HepG2 (cell line): ENCODE data around the gene EXOC7. TPM values are rescaled to one million over a fixed set of nuclear protein-coding genes. Genes with fewer than 3 reads are reported as not detected.
A peak's percentile ranks its signal among the peaks of the same experiment; 100 is the strongest.
"Not testable (repeated sequence)": the region's sequence is repeated elsewhere in the genome, so short reads cannot be mapped to it uniquely, and the experiment has no call there.

Experiments used
- ATAC-seq: fragments of 200-7000 bp; cut with Tn5 transposase; 3 replicates; pipeline ENCODE4 v1.9.1; 2020; ENCODE audit warnings: mild to moderate bottlenecking, moderate library complexity
- BruUV-seq: library from RNA; stranded (reverse); fragments of 400-500 nt; replicated peaks from 2 replicates; lab custom pipeline; 2021; lab: Mats Ljungman, UMichigan
- CTCF ChIA-PET: fragments of 300-600 bp; formaldehyde crosslinking; extraction: SDS; loops from one replicate; lab custom pipeline; 2021; ENCODE audit warnings: low total read pairs, inconsistent platforms, low intra/inter-chr PET ratio; lab: Yijun Ruan, JAX
- POLR2A ChIA-PET: fragments of 350-600 bp; sonication (Branson Sonifier 250); formaldehyde crosslinking; loops from one replicate; lab custom pipeline; 2020; ENCODE audit warnings: antibody characterized with exemption, inconsistent platforms; lab: Yijun Ruan, JAX
- DNase-seq: peaks from one replicate; pipeline ENCODE4 v3.0.0-alpha.2; 2015; ENCODE audit warnings: low spot score
- FAIRE-seq: peaks from 3 replicates; lab custom pipeline; 2011; peaks lifted over from hg19 to GRCh38; lab: Jason Lieb, UNC
- H2AFZ ChIP-seq: one replicate; pipeline ENCODE4 v1.6.1; 2011; ENCODE audit warnings: low read length, inconsistent platforms
- H3K27ac ChIP-seq: fragments of 300-600 bp; 3 replicates; pipeline ENCODE4 v1.8.0; 2011; ENCODE audit warnings: mixed run types, mild to moderate bottlenecking, mixed read lengths, low read length, inconsistent platforms; ENCODE audit not compliant: insufficient read depth; ENCODE audit errors: extremely low read length
- H3K27me3 ChIP-seq, 2 experiments: fragments of 200-600 bp in 1 of 2; 2 replicates in 1 of 2; 3 replicates in 1 of 2; pipeline versions ENCODE4 v1.6.0 to v1.8.0; 2011; ENCODE audit warnings: low read length in 2 of 2, mild to moderate bottlenecking in 2 of 2, moderate library complexity in 2 of 2, inconsistent platforms in 1 of 2; ENCODE audit not compliant: insufficient read depth in 2 of 2, control insufficient read depth in 1 of 2
- H3K36me3 ChIP-seq, 2 experiments: fragments of 200-600 bp in 1 of 2; replicated peaks in 1 of 2; 2 replicates in 1 of 2; 3 replicates in 1 of 2; pipeline versions ENCODE4 v1.5.1 to v1.8.0; 2011; ENCODE audit warnings: low read length in 2 of 2, inconsistent platforms in 1 of 2; ENCODE audit not compliant: insufficient read depth in 2 of 2, control insufficient read depth in 1 of 2
- H3K4me1 ChIP-seq: 2 replicates; pipeline ENCODE4 v1.5.1; 2012; ENCODE audit warnings: low read length, inconsistent platforms; ENCODE audit not compliant: insufficient read depth
- H3K4me2 ChIP-seq: 2 replicates; pipeline ENCODE4 v1.6.0; 2011; ENCODE audit warnings: low read depth, low read length, inconsistent platforms
- H3K4me3 ChIP-seq, 3 experiments: fragments of 200-600 bp in 1 of 3; sonication (generic), shearing (Covaris generic) in 1 of 3; replicated peaks in 1 of 3; 2 replicates each; pipeline ENCODE4 v1.5.1; 2011 to 2016; ENCODE audit warnings: low read length in 3 of 3, inconsistent platforms in 2 of 3, low read depth in 2 of 3, mild to moderate bottlenecking in 2 of 3, control low read depth in 1 of 3, mixed read lengths in 1 of 3; ENCODE audit not compliant: insufficient read depth in 1 of 3
- H3K79me2 ChIP-seq: one replicate; pipeline ENCODE4 v1.6.1; 2011; ENCODE audit warnings: low read length, inconsistent platforms; ENCODE audit not compliant: insufficient read depth
- H3K9ac ChIP-seq: 2 replicates; pipeline ENCODE4 v1.6.0; 2011; ENCODE audit warnings: mild to moderate bottlenecking, low read depth, low read length, inconsistent platforms; ENCODE audit not compliant: insufficient read depth
- H3K9me3 ChIP-seq: 2 replicates; pipeline ENCODE4 v1.5.1; 2012; ENCODE audit warnings: mild to moderate bottlenecking, low read length
- H4K20me1 ChIP-seq: 2 replicates; pipeline ENCODE4 v1.6.0; 2011; ENCODE audit warnings: inconsistent platforms, mild to moderate bottlenecking, low read length, moderate library complexity; ENCODE audit not compliant: insufficient read depth
- LCORL ChIP-seq, 2 experiments: fragments of 450-650 bp in 1 of 2; sonication (generic) in 1 of 2; formaldehyde crosslinking in 1 of 2; IDR thresholded peaks; 2 replicates each; pipeline versions ENCODE4 v1.5.0 to v1.6.1; 2017 to 2020; ENCODE audit warnings: antibody characterized with exemption in 1 of 2, missing genetic modification reagents in 1 of 2
- ZNF121 ChIP-seq: sonication (generic); formaldehyde crosslinking; IDR thresholded peaks from 2 replicates; pipeline ENCODE4 v1.5.0; 2020; ENCODE audit warnings: mild to moderate bottlenecking, missing genetic modification reagents
- ZNF770 ChIP-seq: sonication (generic); formaldehyde crosslinking; IDR thresholded peaks from 2 replicates; pipeline ENCODE4 v1.5.0; 2020; ENCODE audit warnings: mild to moderate bottlenecking, missing genetic modification reagents
- WGBS: methylation state at CpG from one replicate; pipeline ENCODE4 v1.1.6; 2017; ENCODE audit warnings: low lambda C conversion rate; 5-methylcytosine and 5-hydroxymethylcytosine counted together
- in situ Hi-C: cut with HindIII; loops from 2 replicates; pipeline ENCODE4 v1.10.0; 2017; ENCODE audit warnings: low pct_unique_long_range_greater_than_20kb; ENCODE audit not compliant: extremely low pct_ligation_motif_present
- intact Hi-C: fragments of 100-400 bp; cut with micrococcal nuclease; formaldehyde crosslinking; loops from one replicate; pipeline ENCODE4 v1.10.0; 2022; ENCODE audit not compliant: unreplicated experiment
- polyA plus RNA-seq, 8 experiments: library from polyadenylated mRNA; depleted of rRNA in 3 of 8; stranded (reverse) in 7 of 8; unstranded in 1 of 8; fragments of >200 nt; fragmentation: Illumina TruSeq in 4 of 8; extraction: Trizol in 4 of 8; gene quantifications; 2 replicates each; pipeline versions ENCODE4 v1.2.1 to v1.2.3, GENCODE V29; 2011 to 2016; ENCODE audit warnings: low read depth in 4 of 8, missing spikeins in 1 of 8, mixed read lengths in 1 of 8; ENCODE audit not compliant: insufficient read depth in 1 of 8
- total RNA-seq, 5 experiments: library from RNA; depleted of rRNA; stranded (reverse); fragments of >200 nt; fragmentation: Illumina TruSeq; extraction: Trizol; gene quantifications; 2 replicates each; pipeline ENCODE4 v1.2.3, GENCODE V29; 2016; ENCODE audit warnings: low read depth in 1 of 5

Gene EXOC7
- total and polyA plus RNA-seq, 2 of the 13 experiments (the other 11 are each of a cell fraction or from before 2014, with no cell fraction given), result 86.9 to 116 TPM

GRCh38 chr17:76044475-76045007, 59.0 kb downstream of the EXOC7 start:
- H3K27me3 ChIP-seq; ATAC-seq; BruUV-seq; POLR2A ChIA-PET; FAIRE-seq; H3K4me3 ChIP-seq; H3K9me3 ChIP-seq; DNase-seq; in situ Hi-C loops; H3K79me2 ChIP-seq; H3K27ac ChIP-seq; H4K20me1 ChIP-seq; H3K9ac ChIP-seq; intact Hi-C loops; CTCF ChIA-PET; H3K4me1 ChIP-seq; H2AFZ ChIP-seq; H3K4me2 ChIP-seq; TF ChIP-seq LCORL (CRISPR knock-in tag; IDR thresholded peaks at IDR 0.05): not testable (repeated sequence)
- WGBS, result 97% methylated on average over 11 of the region's 11 CpGs
- H3K36me3 ChIP-seq, result peaks cover 65 to 94% of the 10 kb centered on the region in 2 experiments
- TF ChIP-seq LCORL (IDR thresholded peaks at IDR 0.05), result peak; percentile 84

- 96% methylated on average over 3 of the region's 3 CpGs for WGBS
- CTCF ChIA-PET, H3K27ac ChIP-seq, H3K27me3 ChIP-seq, ATAC-seq, BruUV-seq, H2AFZ ChIP-seq, DNase-seq, H3K4me1 ChIP-seq, POLR2A ChIA-PET, H3K9me3 ChIP-seq, H3K4me3 ChIP-seq, FAIRE-seq, intact Hi-C loops, in situ Hi-C loops, H3K4me2 ChIP-seq, H3K79me2 ChIP-seq, H4K20me1 ChIP-seq, H3K9ac ChIP-seq: not testable (repeated sequence)
- TF ChIP-seq ZNF770 (0 out of 2 replicates have a peak, but pooled peaks have one; percentile 41), ZNF121 (0 out of 2 replicates have a peak, but pooled peaks have one; percentile 35)
- peaks cover 58 to 94% of the 10 kb centered on the region in 2 experiments for H3K36me3 ChIP-seq
Observed at GRCh38 chr17:76042868-76043267, 60.7 kb downstream of the EXOC7 start.
